Measurements from ENCODE around the gene CDC123. TPM values are rescaled to one million over a fixed set of nuclear protein-coding genes. Genes with fewer than 3 reads are reported as not detected.

Gene CDC123
- total and polyA plus RNA-seq, 2 of the 4 experiments (the other 2 are of a cell fraction), result 100 to 203 TPM

- in situ Hi-C loops (cut with MboI; ENCODE audit: low sequenced_read_pairs) (no loop called here), dilution Hi-C loops (cut with HindIII; ENCODE audit: low sequenced_read_pairs, unreplicated experiment) (no loop called here), intact Hi-C loops (cut with micrococcal nuclease) (no loop called here)
- H3K9ac ChIP-seq (ENCODE audit: low read depth, low read length), result no peak overlapping the region
- H2AK9ac ChIP-seq (replicated peaks; ENCODE audit: low read depth, low read length, poor library complexity), result peak overlapping the region; percentile 17
- TF ChIP-seq CTCF (conservative IDR thresholded peaks at IDR 0.05; ENCODE audit: low read depth, low read length) (no peak), SMC3 (IDR thresholded peaks at IDR 0.05; ENCODE audit: low read depth, low read length) (no peak), POLR2A (IDR thresholded peaks at IDR 0.05; ENCODE audit: low read depth, low read length) (no peak), RAD21 (IDR thresholded peaks at IDR 0.05; ENCODE audit: low read length) (no peak), NFE2L2 (IDR thresholded peaks at IDR 0.05; ENCODE audit: low read depth, low read length) (no peak), MAFK (IDR thresholded peaks at IDR 0.05; ENCODE audit: low read depth, low read length) (no peak), FOS (IDR thresholded peaks at IDR 0.05; ENCODE audit: low read depth, low read length) (no peak)
- TF ChIP-seq, protein P1, sequence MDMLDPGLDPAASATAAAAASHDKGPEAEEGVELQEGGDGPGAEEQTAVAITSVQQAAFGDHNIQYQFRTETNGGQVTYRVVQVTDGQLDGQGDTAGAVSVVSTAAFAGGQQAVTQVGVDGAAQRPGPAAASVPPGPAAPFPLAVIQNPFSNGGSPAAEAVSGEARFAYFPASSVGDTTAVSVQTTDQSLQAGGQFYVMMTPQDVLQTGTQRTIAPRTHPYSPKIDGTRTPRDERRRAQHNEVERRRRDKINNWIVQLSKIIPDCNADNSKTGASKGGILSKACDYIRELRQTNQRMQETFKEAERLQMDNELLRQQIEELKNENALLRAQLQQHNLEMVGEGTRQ (IDR thresholded peaks at IDR 0.05; ENCODE audit: low read depth, low read length), result no peak
- no peaks in the 10 kb centered on the region for H3K9me3 ChIP-seq (ENCODE audit: control insufficient read depth, insufficient read depth, low read length)
- H3K4ac ChIP-seq (ENCODE audit: low read depth, low read length), result peak overlapping the region; percentile 54; the same call in 1 of the 2 replicates
- H3K56ac ChIP-seq (ENCODE audit: extremely low read depth, insufficient read depth, low read length), result no peak overlapping the region
- peak overlapping the region; percentile 50; the same call in 1 of the 2 replicates for H3K27ac ChIP-seq (ENCODE audit: insufficient read depth, low read length)
- H3K14ac ChIP-seq (replicated peaks; ENCODE audit: low read depth, low read length), result no peak overlapping the region
- CTCF ChIA-PET, result interaction anchor here (0.6 to 0.7 kb wide), 2 partner anchors 352 to 878 kb away, joined by 3 to 10 read pairs; no protein-coding TSS in a partner anchor
- peaks cover 30 to 33% of the 10 kb centered on the region in 2 experiments for H3K79me1 ChIP-seq (ENCODE audit: low read depth in 1 of 2, low read length in 2 of 2)
- peaks cover 6% of the 10 kb centered on the region; the same call in 1 of the 2 replicates for H3K9me1 ChIP-seq (ENCODE audit: insufficient read depth, low read length)
- no peak overlapping the region for H3K18ac ChIP-seq (ENCODE audit: low read depth, low read length)
- H4K5ac ChIP-seq (ENCODE audit: low read depth, low read length), result peak overlapping the region; percentile 44; the same call in 1 of the 2 replicates
- POLR2A ChIA-PET (ENCODE audit: unreplicated experiment), result no interaction called here
- ATAC-seq (ENCODE audit: low read depth) (peak; percentile 65), DNase-seq (peak; percentile 41)
- no peak overlapping the region for H3K23ac ChIP-seq (ENCODE audit: low read depth, low read length)
- H2BK15ac ChIP-seq (ENCODE audit: low read depth, low read length), result no peak overlapping the region; the same call in 2 of the 3 replicates
- BruUV-seq (replicated peaks), result no TSS peak
- H2BK20ac ChIP-seq (ENCODE audit: low read depth, low read length), result peak overlapping the region; percentile 5; the same call in 1 of the 2 replicates
- H3K27me3 ChIP-seq (ENCODE audit: control insufficient read depth, insufficient read depth, low read length), result no peaks in the 10 kb centered on the region
- H3K4me2 ChIP-seq (ENCODE audit: low read depth, low read length), result no peak overlapping the region
- peaks cover 5% of the 10 kb centered on the region; the same call in 1 of the 2 replicates for H3K4me1 ChIP-seq (ENCODE audit: control insufficient read depth, insufficient read depth, low read length)
- H2AFZ ChIP-seq (replicated peaks; ENCODE audit: low read length, poor library complexity), result no peak overlapping the region
- H2BK5ac ChIP-seq (ENCODE audit: low read depth, low read length, poor library complexity, severe bottlenecking), result peak overlapping the region; percentile 46
- no peaks in the 10 kb centered on the region for H4K20me1 ChIP-seq (ENCODE audit: insufficient read depth, low read length)
- peak overlapping the region; percentile 41; the same call in 1 of the 2 replicates for H2BK120ac ChIP-seq (ENCODE audit: low read depth, low read length)
- H4K8ac ChIP-seq (ENCODE audit: low read depth in 2 of 2, low read length in 2 of 2), result 0 out of 4 replicates have a peak overlapping the region, but pooled peaks of 1 of the 2 experiments have one; percentile 19
- H4K91ac ChIP-seq (ENCODE audit: insufficient read depth, low read depth, low read length), result no peak overlapping the region
- no peak overlapping the region for H3K4me3 ChIP-seq (ENCODE audit: insufficient read depth, low read depth, low read length)
- H3K36me3 ChIP-seq (ENCODE audit: control insufficient read depth, insufficient read depth, low read length), result peaks cover 23% of the 10 kb centered on the region
- 100% methylated on average over 2 of the region's 10 CpGs; no CpG with 5 or more reads in 1 of the 2 experiments for WGBS, 2 experiments (ENCODE audit: extremely low coverage in 2 of 2, insufficient read length in 1 of 2)
- H2AK5ac ChIP-seq (ENCODE audit: low read depth, low read length), result no peak overlapping the region; the same call in 1 of the 2 replicates
Observed at GRCh38 chr10:12221323-12222298, 25.6 kb downstream of the CDC123 start.

Measured in IMR-90 (cell line).